GM13976 (cell line): ENCODE results near the gene LILRA2.

ENCODE experiments used
- DNase-seq: peaks from one replicate; pipeline ENCODE4 v3.0.0; 2012; ENCODE audit warnings: low spot score
- CTCF ChIP-seq: IDR thresholded peaks from 2 replicates; pipeline ENCODE4 v1.5.1; 2012; ENCODE audit warnings: borderline replicate concordance, mild to moderate bottlenecking; ENCODE audit not compliant: insufficient read depth; ENCODE audit errors: extremely low read depth, missing control alignments, control extremely low read depth
- in situ Hi-C: fragments of 300-500 bp; cut with MboI; formaldehyde crosslinking; loops from one replicate; pipeline ENCODE4 v1.12.0; 2022; ENCODE audit warnings: low sequenced_read_pairs, mixed read lengths, inconsistent platforms; ENCODE audit not compliant: unreplicated experiment

Gene LILRA2

GRCh38 chr19:54534156-54534555 lies 39.4 kb upstream of the LILRA2 start:
- no peak for TF ChIP-seq CTCF
- no peak for DNase-seq
- in situ Hi-C loops: no loop called here

- in situ Hi-C loops: no loop called here
- DNase-seq: no peak
- TF ChIP-seq CTCF: no peak
Observed at GRCh38 chr19:54535601-54536000, 38.0 kb upstream of the LILRA2 start.

GRCh38 chr19:54536956-54537355 lies 36.6 kb upstream of the LILRA2 start:
- in situ Hi-C loops: no loop called here
- no peak for TF ChIP-seq CTCF
- DNase-seq: no peak

- no peak for DNase-seq
- TF ChIP-seq CTCF: no peak
- in situ Hi-C loops: no loop called here
Observed at GRCh38 chr19:54541712-54542111, 31.9 kb upstream of the LILRA2 start.

- TF ChIP-seq CTCF: no peak
- in situ Hi-C loops: no loop called here
- DNase-seq: no peak
Observed at GRCh38 chr19:54548806-54549205, 24.8 kb upstream of the LILRA2 start.

- TF ChIP-seq CTCF: no peak
- in situ Hi-C loops: no loop called here
- DNase-seq: no peak
Observed at GRCh38 chr19:54549224-54549623, 24.4 kb upstream of the LILRA2 start.

- TF ChIP-seq CTCF: no peak
- in situ Hi-C loops: no loop called here
- peak; percentile 61 for DNase-seq
Observed at GRCh38 chr19:54551293-54551692, 22.3 kb upstream of the LILRA2 start.
